Measurements from ENCODE around the gene TOMM7.

DNA sequence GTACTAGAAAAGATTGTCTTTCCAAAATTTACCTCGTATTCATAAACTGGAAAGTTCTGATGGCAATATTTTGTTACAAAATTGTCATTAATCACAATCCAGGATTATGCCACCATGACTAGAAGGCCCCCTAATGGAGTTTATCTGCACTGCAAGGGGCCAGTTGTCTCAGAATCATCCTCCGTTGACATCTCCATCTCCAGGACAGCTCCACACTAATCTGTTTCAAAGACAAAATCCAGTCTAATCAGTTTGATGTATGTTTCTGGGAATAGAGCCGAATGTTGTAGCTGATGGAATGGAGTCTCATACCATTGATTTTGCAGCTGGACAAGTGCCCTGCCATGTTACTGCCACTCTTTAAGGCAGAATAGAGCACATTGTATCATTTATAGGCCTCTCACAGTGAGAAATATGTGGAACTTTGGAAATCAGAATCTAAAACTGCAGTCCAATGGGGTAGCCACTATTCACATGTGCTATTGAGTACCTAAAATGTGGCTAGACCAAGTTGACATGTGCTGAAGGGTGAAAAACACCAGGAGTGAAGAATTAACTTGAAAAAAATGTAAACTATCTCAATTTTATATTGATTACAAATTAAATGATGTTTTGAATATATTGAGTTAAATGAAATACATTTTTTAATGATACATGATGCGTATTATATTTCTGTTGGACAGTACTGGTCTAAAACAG is 38.3 kb upstream of the TOMM7 start:
- TF ChIP-seq, protein P1, sequence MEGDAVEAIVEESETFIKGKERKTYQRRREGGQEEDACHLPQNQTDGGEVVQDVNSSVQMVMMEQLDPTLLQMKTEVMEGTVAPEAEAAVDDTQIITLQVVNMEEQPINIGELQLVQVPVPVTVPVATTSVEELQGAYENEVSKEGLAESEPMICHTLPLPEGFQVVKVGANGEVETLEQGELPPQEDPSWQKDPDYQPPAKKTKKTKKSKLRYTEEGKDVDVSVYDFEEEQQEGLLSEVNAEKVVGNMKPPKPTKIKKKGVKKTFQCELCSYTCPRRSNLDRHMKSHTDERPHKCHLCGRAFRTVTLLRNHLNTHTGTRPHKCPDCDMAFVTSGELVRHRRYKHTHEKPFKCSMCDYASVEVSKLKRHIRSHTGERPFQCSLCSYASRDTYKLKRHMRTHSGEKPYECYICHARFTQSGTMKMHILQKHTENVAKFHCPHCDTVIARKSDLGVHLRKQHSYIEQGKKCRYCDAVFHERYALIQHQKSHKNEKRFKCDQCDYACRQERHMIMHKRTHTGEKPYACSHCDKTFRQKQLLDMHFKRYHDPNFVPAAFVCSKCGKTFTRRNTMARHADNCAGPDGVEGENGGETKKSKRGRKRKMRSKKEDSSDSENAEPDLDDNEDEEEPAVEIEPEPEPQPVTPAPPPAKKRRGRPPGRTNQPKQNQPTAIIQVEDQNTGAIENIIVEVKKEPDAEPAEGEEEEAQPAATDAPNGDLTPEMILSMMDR (optimal IDR thresholded peaks at IDR 0.05 in 1 of 3, IDR thresholded peaks at IDR 0.05 in 1 of 3, conservative IDR thresholded peaks at IDR 0.05 in 1 of 3; ENCODE audit: extremely low read depth in 1 of 3, insufficient read depth in 2 of 3, low read length in 3 of 3), result peak; percentile 48 to 59 (median 53)
- TF ChIP-seq EZH2 (IDR thresholded peaks at IDR 0.05; ENCODE audit: low read length), result no peak
